Neuron (in vitro differentiated cells): ENCODE results near the gene ASPG.

ENCODE experiments used
- H2AFZ ChIP-seq: one replicate; pipeline ENCODE4 v1.6.1; 2013; ENCODE audit warnings: low read depth, mild to moderate bottlenecking, inconsistent platforms, low read length, moderate library complexity
- H3K27me3 ChIP-seq: one replicate; pipeline ENCODE4 v1.6.1; 2013; ENCODE audit warnings: low read length; ENCODE audit not compliant: insufficient read depth
- H3K36me3 ChIP-seq: one replicate; pipeline ENCODE4 v1.6.1; 2013; ENCODE audit warnings: low read length; ENCODE audit not compliant: insufficient read depth
- H3K4me1 ChIP-seq: one replicate; pipeline ENCODE4 v1.6.1; 2013; ENCODE audit warnings: low read length; ENCODE audit not compliant: insufficient read depth
- H3K4me3 ChIP-seq: 2 replicates; pipeline ENCODE4 v1.5.1; 2013; ENCODE audit warnings: mild to moderate bottlenecking, low read length, moderate library complexity
- H3K9me3 ChIP-seq: one replicate; pipeline ENCODE4 v1.6.1; 2013; ENCODE audit warnings: low read length

Gene ASPG

GRCh38 chr14:104138718-104139459, 53.4 kb downstream of the ASPG start:
- H2AFZ ChIP-seq: peak overlapping the region; percentile 64
- H3K27me3 ChIP-seq: peaks cover 35% of the 10 kb centered on the region
- H3K4me1 ChIP-seq: peaks cover 30% of the 10 kb centered on the region
- H3K9me3 ChIP-seq: no peaks in the 10 kb centered on the region
- peak overlapping the region; percentile 52 for H3K4me3 ChIP-seq
- no peaks in the 10 kb centered on the region for H3K36me3 ChIP-seq

- peaks cover 29% of the 10 kb centered on the region for H3K27me3 ChIP-seq
- H3K9me3 ChIP-seq: no peaks in the 10 kb centered on the region
- peak overlapping the region; percentile 52 for H3K4me3 ChIP-seq
- no peak overlapping the region for H2AFZ ChIP-seq
- H3K4me1 ChIP-seq: peaks cover 30% of the 10 kb centered on the region
- no peaks in the 10 kb centered on the region for H3K36me3 ChIP-seq
Measured at GRCh38 chr14:104139460-104140212, 54.1 kb downstream of the ASPG start.

GRCh38 chr14:104140213-104140462, 54.6 kb downstream of the ASPG start:
- H3K27me3 ChIP-seq: peaks cover 25% of the 10 kb centered on the region
- H3K9me3 ChIP-seq: no peaks in the 10 kb centered on the region
- H3K4me3 ChIP-seq: no peak overlapping the region
- no peaks in the 10 kb centered on the region for H3K36me3 ChIP-seq
- H2AFZ ChIP-seq: no peak overlapping the region
- H3K4me1 ChIP-seq: peaks cover 25% of the 10 kb centered on the region

GRCh38 chr14:104140463-104141331, 55.2 kb downstream of the ASPG start:
- peaks cover 24% of the 10 kb centered on the region for H3K4me1 ChIP-seq
- H3K36me3 ChIP-seq: no peaks in the 10 kb centered on the region
- no peak overlapping the region for H2AFZ ChIP-seq
- no peaks in the 10 kb centered on the region for H3K9me3 ChIP-seq
- peaks cover 20% of the 10 kb centered on the region for H3K27me3 ChIP-seq
- H3K4me3 ChIP-seq: no peak overlapping the region

GRCh38 chr14:104141621-104142091, 56.2 kb downstream of the ASPG start:
- Histone ChIP-seq H3K4me3 (no peak overlapping the region), H3K9me3 (no peaks in the 10 kb centered on the region), H2AFZ (no peak overlapping the region), H3K4me1 (peaks cover 21% of the 10 kb centered on the region), H3K36me3 (no peaks in the 10 kb centered on the region), H3K27me3 (peaks cover 12% of the 10 kb centered on the region)

- no peaks in the 10 kb centered on the region for H3K9me3 ChIP-seq
- H3K4me1 ChIP-seq: peaks cover 21% of the 10 kb centered on the region
- no peak overlapping the region for H2AFZ ChIP-seq
- H3K36me3 ChIP-seq: no peaks in the 10 kb centered on the region
- no peak overlapping the region for H3K4me3 ChIP-seq
- peaks cover 5% of the 10 kb centered on the region for H3K27me3 ChIP-seq
Measured at GRCh38 chr14:104142136-104142945, 56.8 kb downstream of the ASPG start.

GRCh38 chr14:104142946-104143470, 57.5 kb downstream of the ASPG start:
- peaks cover 4% of the 10 kb centered on the region for H3K27me3 ChIP-seq
- H3K4me3 ChIP-seq: no peak overlapping the region
- no peak overlapping the region for H2AFZ ChIP-seq
- no peaks in the 10 kb centered on the region for H3K9me3 ChIP-seq
- H3K4me1 ChIP-seq: peaks cover 23% of the 10 kb centered on the region
- H3K36me3 ChIP-seq: no peaks in the 10 kb centered on the region

- Histone ChIP-seq H3K4me1 (peaks cover 31% of the 10 kb centered on the region), H3K9me3 (no peaks in the 10 kb centered on the region), H2AFZ (no peak overlapping the region), H3K36me3 (no peaks in the 10 kb centered on the region), H3K27me3 (peaks cover 4% of the 10 kb centered on the region), H3K4me3 (no peak overlapping the region)
Measured at GRCh38 chr14:104143521-104144452, 58.3 kb downstream of the ASPG start.

- no peak overlapping the region for H3K4me3 ChIP-seq
- no peak overlapping the region for H2AFZ ChIP-seq
- H3K9me3 ChIP-seq: no peaks in the 10 kb centered on the region
Measured at GRCh38 chr14:104144453-104144790, 58.9 kb downstream of the ASPG start.

GRCh38 chr14:104144911-104145825, 59.7 kb downstream of the ASPG start:
- no peaks in the 10 kb centered on the region for H3K9me3 ChIP-seq

More at GRCh38 chr14:104144453-104144790, 58.9 kb downstream of the ASPG start:
- peaks cover under 1% of the 10 kb centered on the region for H3K27me3 ChIP-seq
- H3K4me1 ChIP-seq: peaks cover 33% of the 10 kb centered on the region
- no peaks in the 10 kb centered on the region for H3K36me3 ChIP-seq

More at GRCh38 chr14:104144911-104145825, 59.7 kb downstream of the ASPG start:
- Histone ChIP-seq H2AFZ (no peak overlapping the region), H3K36me3 (no peaks in the 10 kb centered on the region), H3K4me3 (no peak overlapping the region), H3K4me1 (peaks cover 31% of the 10 kb centered on the region), H3K27me3 (no peaks in the 10 kb centered on the region)
